AG04450 (cell line): ENCODE measurements around the gene CPNE5. TPM values are rescaled to one million over a fixed set of nuclear protein-coding genes. Genes with fewer than 3 reads are reported as not detected.

Source experiments
- CTCF ChIA-PET: fragments of 300-600, 350-600 bp; formaldehyde crosslinking; extraction: SDS; loops from one replicate; lab custom pipeline; 2022; ENCODE audit warnings: antibody characterized with exemption, inconsistent platforms; lab: Charles Lee
- POLR2A ChIA-PET: fragments of 350-600 bp; formaldehyde crosslinking; extraction: SDS; loops from one replicate; lab custom pipeline; 2021; ENCODE audit warnings: antibody characterized with exemption, inconsistent platforms; lab: Yijun Ruan, JAX
- DNase-seq: peaks from one replicate; pipeline ENCODE4 v3.0.0-alpha.2; 2011; ENCODE audit warnings: low read depth, low spot score
- H3K27ac ChIP-seq: one replicate; pipeline ENCODE4 v1.5.1; 2012; ENCODE audit warnings: low read depth, low read length, control low read depth
- H3K27me3 ChIP-seq: one replicate; pipeline ENCODE4 v1.6.0; 2012; ENCODE audit warnings: low read length; ENCODE audit not compliant: control insufficient read depth, insufficient read depth
- H3K4me3 ChIP-seq: 2 replicates; pipeline ENCODE4 v1.5.1; 2011; ENCODE audit warnings: mild to moderate bottlenecking, low read depth, low read length, control low read depth
- H3K9me3 ChIP-seq: 2 replicates; pipeline ENCODE4 v1.5.1; 2012; ENCODE audit warnings: low read length; ENCODE audit not compliant: control insufficient read depth, insufficient read depth
- CTCF ChIP-seq: IDR thresholded peaks from 2 replicates; pipeline ENCODE4 v1.5.1; 2011; ENCODE audit warnings: low read depth, low read length, control low read depth, inconsistent platforms
- polyA plus RNA-seq: library from polyadenylated mRNA; depleted of rRNA; stranded (reverse); fragments of >200 nt; gene quantifications from 2 replicates; pipeline ENCODE4 v1.2.3, GENCODE V29; 2011

CPNE5 gene
- polyA plus RNA-seq, 1 experiment = 0.10 TPM

DNA sequence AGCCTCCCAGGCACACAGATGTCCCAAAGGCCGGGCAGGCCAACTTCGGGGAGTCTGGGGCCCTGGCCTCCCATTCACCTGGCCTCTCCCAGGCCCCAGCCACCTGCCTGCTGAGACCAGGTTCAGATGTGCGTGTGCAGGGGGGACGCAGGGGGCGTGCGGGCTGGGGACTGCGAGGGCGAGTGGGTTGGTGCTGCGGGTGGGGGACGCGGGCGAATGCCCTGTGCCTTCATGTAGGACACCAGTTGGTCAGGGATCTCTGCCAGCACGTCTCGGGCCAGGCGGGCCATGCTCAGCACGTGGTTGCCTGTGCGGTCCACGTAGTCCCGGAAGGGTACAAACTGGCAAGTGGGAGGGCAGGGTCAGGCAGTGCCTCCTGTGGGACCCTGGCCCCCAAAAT, 97.1 kb downstream of the CPNE5 start:
- no peak for DNase-seq
- POLR2A ChIA-PET = no interaction called here
- H3K27me3 ChIP-seq = peaks cover 15% of the 10 kb centered on the region
- no peak overlapping the region for H3K27ac ChIP-seq
- CTCF ChIA-PET = no interaction called here
- no peak overlapping the region for H3K4me3 ChIP-seq
- no peaks in the 10 kb centered on the region; the same call in 1 of the 2 replicates for H3K9me3 ChIP-seq
- no peak for TF ChIP-seq CTCF

GRCh38 chr6:36740818-36741179, 98.4 kb downstream of the CPNE5 start:
- CTCF ChIA-PET = no interaction called here
- Histone ChIP-seq H3K27me3 (peaks cover 4% of the 10 kb centered on the region), H3K9me3 (no peaks in the 10 kb centered on the region; the same call in 1 of the 2 replicates), H3K4me3 (no peak overlapping the region), H3K27ac (no peak overlapping the region)
- DNase-seq = no peak
- no peak for TF ChIP-seq CTCF
- POLR2A ChIA-PET = no interaction called here

DNA sequence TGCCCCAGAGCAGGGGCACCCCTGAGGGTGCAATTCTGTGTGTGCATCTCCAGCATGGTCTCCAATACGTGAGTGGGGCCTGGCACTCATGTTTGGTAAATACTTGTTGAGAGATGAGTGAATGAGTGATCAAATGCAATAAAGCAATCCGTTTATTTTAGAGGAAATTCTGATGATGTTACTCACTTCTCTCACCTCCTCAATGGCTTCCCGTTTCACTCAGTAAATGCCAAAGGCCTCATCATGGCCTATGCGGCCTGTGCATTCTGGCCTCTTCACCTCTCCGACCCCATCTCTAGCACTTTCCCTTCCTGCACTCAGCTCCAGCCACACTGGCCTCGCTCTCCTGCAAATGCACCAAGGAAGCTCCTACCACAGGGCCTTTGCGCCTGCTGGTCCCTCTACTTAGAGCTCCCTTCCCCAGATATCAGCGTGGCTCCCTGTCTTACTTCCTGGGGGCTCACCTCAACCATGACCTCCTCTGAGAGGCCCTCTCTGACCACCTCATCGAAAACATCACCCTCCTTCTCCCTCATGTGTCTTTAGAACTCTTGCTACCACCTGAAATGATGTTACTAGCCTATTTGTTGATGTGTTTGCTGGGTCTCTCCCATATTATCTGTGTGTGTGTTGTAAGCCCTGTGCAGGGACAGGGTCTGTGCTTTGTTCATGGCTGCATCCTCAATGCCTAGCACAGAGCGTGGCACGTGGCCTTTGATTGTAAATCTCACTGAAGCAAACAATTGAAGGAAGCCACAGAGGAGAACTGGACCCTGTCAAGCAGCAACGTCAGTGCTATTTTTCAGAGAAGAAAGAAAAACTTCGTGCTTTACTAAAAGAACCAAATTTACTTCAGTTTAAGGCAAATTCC, 99.1 kb downstream of the CPNE5 start:
- Histone ChIP-seq H3K27ac (no peak overlapping the region), H3K27me3 (no peaks in the 10 kb centered on the region), H3K4me3 (no peak overlapping the region), H3K9me3 (no peaks in the 10 kb centered on the region; the same call in 1 of the 2 replicates)
- POLR2A ChIA-PET = no interaction called here
- no peak for TF ChIP-seq CTCF
- CTCF ChIA-PET = no interaction called here
- no peak for DNase-seq

GRCh38 chr6:36738108-36738507, 101.1 kb downstream of the CPNE5 start:
- Histone ChIP-seq H3K27me3 (no peaks in the 10 kb centered on the region), H3K9me3 (no peaks in the 10 kb centered on the region), H3K27ac (no peak overlapping the region), H3K4me3 (no peak overlapping the region)
- TF ChIP-seq CTCF = no peak
- ChIA-PET CTCF (interaction anchor here (1.1 kb wide), 1 partner anchor 21 kb away, joined by 4 read pairs; no protein-coding TSS in a partner anchor), POLR2A (no interaction called here)
- no peak for DNase-seq

- ChIA-PET POLR2A (no interaction called here), CTCF (interaction anchor here (1.1 to 1.4 kb wide), 4 partner anchors 13 to 29 kb away, joined by 3 to 4 read pairs (median 4); no protein-coding TSS in a partner anchor)
- no peaks in the 10 kb centered on the region for H3K9me3 ChIP-seq
- DNase-seq = no peak
- no peak overlapping the region for H3K27ac ChIP-seq
- H3K27me3 ChIP-seq = no peaks in the 10 kb centered on the region
- no peak for TF ChIP-seq CTCF
- H3K4me3 ChIP-seq = no peak overlapping the region
Observed at GRCh38 chr6:36737043-36737785, 102.0 kb downstream of the CPNE5 start.
